ENCODE results near the gene HES2.
"Not testable (repeated sequence)": the region's sequence is repeated elsewhere in the genome, so short reads cannot be mapped to it uniquely, and the experiment has no call there.

Gene HES2

GRCh38 chr1:6453895-6454855, 34.5 kb upstream of the HES2 start:
- DNase-seq: not testable (repeated sequence)

GRCh38 chr1:6450943-6451373, 31.2 kb upstream of the HES2 start:
- no peak for DNase-seq

GRCh38 chr1:6450486-6450885, 30.8 kb upstream of the HES2 start:
- not testable (repeated sequence) for DNase-seq

- DNase-seq: no peak
Observed at GRCh38 chr1:6450005-6450450, 30.3 kb upstream of the HES2 start.

GRCh38 chr1:6448749-6449631, 29.3 kb upstream of the HES2 start:
- DNase-seq: no peak

GRCh38 chr1:6447818-6448748, 28.4 kb upstream of the HES2 start:
- DNase-seq: peak; percentile 36

- DNase-seq: no peak
Observed at GRCh38 chr1:6447016-6447817, 27.5 kb upstream of the HES2 start.

- no peak for DNase-seq
Observed at GRCh38 chr1:6446665-6447015, 26.9 kb upstream of the HES2 start.

GRCh38 chr1:6445929-6446328, 26.2 kb upstream of the HES2 start:
- DNase-seq: not testable (repeated sequence)

GRCh38 chr1:6445062-6445763, 25.5 kb upstream of the HES2 start:
- peak; percentile 37 for DNase-seq

GRCh38 chr1:6444377-6444776, 24.7 kb upstream of the HES2 start:
- DNase-seq: no peak

GRCh38 chr1:6443339-6444115, 23.8 kb upstream of the HES2 start:
- no peak for DNase-seq

GRCh38 chr1:6441586-6441985, 21.9 kb upstream of the HES2 start:
- no peak for DNase-seq

- DNase-seq: peak; percentile 76
Observed at GRCh38 chr1:6440198-6441126, 20.7 kb upstream of the HES2 start.

- peak; percentile 68 for DNase-seq
Observed at GRCh38 chr1:6438047-6438525, 18.4 kb upstream of the HES2 start.

GRCh38 chr1:6437012-6437700, 17.4 kb upstream of the HES2 start:
- not testable (repeated sequence) for DNase-seq

GRCh38 chr1:6436277-6436676, 16.6 kb upstream of the HES2 start:
- not testable (repeated sequence) for DNase-seq

- DNase-seq: no peak
Observed at GRCh38 chr1:6435547-6435946, 15.8 kb upstream of the HES2 start.
